Breast epithelium (tissue), 4 donors: ENCODE data around the gene DHX40. TPM values are rescaled to one million over a fixed set of nuclear protein-coding genes. Genes with fewer than 3 reads are reported as not detected.

Source experiments
- DNase-seq, 2 donors: peaks; one replicate each; pipeline ENCODE4 v3.0.0-alpha.2; 2019; ENCODE audit warnings: low spot score in 2 of 2
- H3K27ac ChIP-seq, 2 donors: fragments of 200-600 bp; sonication (generic) in 1 of 2; one replicate each; pipeline ENCODE4 v1.5.1; 2016 to 2019; ENCODE audit warnings: mild to moderate bottlenecking in 1 of 2
- H3K27me3 ChIP-seq, 2 donors: fragments of 200-600 bp; sonication (generic) in 1 of 2; one replicate each; pipeline versions ENCODE4 v1.5.1 to v1.6.0; 2017 to 2019; ENCODE audit warnings: control low read depth in 1 of 2, mild to moderate bottlenecking in 1 of 2
- H3K36me3 ChIP-seq: fragments of 200-600 bp; one replicate; pipeline ENCODE4 v1.5.1; 2019
- H3K4me1 ChIP-seq, 2 donors: fragments of 200-600 bp; sonication (generic); one replicate each; pipeline ENCODE4 v1.5.1; 2016 to 2019; ENCODE audit warnings: control low read depth in 1 of 2
- H3K4me3 ChIP-seq, 3 donors: fragments of 200-600 bp; sonication (generic); 1 replicate in 2 of 3; 2 replicates in 1 of 3; pipeline ENCODE4 v1.5.1; 2016 to 2019; ENCODE audit warnings: mild to moderate bottlenecking in 3 of 3, moderate library complexity in 2 of 3
- H3K9me3 ChIP-seq, 2 donors: fragments of 200-600 bp; sonication (generic) in 1 of 2; one replicate each; pipeline ENCODE4 v1.5.1; 2016 to 2019; ENCODE audit warnings: control low read depth in 1 of 2
- CTCF ChIP-seq, 3 donors: fragments of 450-650 bp; IDR thresholded peaks; one replicate each; pipeline ENCODE4 v1.5.1; 2016 to 2017; ENCODE audit warnings: antibody characterized with exemption in 3 of 3, mild to moderate bottlenecking in 3 of 3, moderate library complexity in 3 of 3
- POLR2A ChIP-seq: fragments of 450-650 bp; IDR thresholded peaks from one replicate; pipeline ENCODE4 v1.6.1; 2016; ENCODE audit warnings: antibody characterized with exemption, mild to moderate bottlenecking, moderate library complexity
- POLR2AphosphoS5 ChIP-seq, 3 donors: sonication (generic); formaldehyde crosslinking; IDR thresholded peaks; one replicate each; pipeline ENCODE4 v1.6.1; 2017; ENCODE audit warnings: antibody characterized with exemption in 3 of 3
- intact Hi-C: fragments of 100-400 bp; cut with DNase I; formaldehyde crosslinking; loops from one replicate; pipeline ENCODE4 v1.15.1; 2023; ENCODE audit warnings: low total_unique reads
- total RNA-seq, 3 donors: library from RNA; depleted of rRNA; stranded (reverse); fragments of >200 nt; gene quantifications; one replicate each; pipeline ENCODE4 v1.1.0, GENCODE V29; 2016

DHX40 gene
- total RNA-seq, 3 donors from 2014 or later: 48.5 to 60.9 (median 56.3) TPM

- Histone ChIP-seq H3K27ac (peak overlapping the region in 1 of 2 donors; percentile 18), H3K4me1 (peaks cover 0 to 19% of the 10 kb centered on the region in 2 donors), H3K36me3 (no peaks in the 10 kb centered on the region), H3K4me3 (peak overlapping the region in 1 of 3 donors; percentile 76), H3K9me3 (no peaks in the 10 kb centered on the region), H3K27me3 (no peaks in the 10 kb centered on the region)
- intact Hi-C loops: no loop called here
- no peak for TF ChIP-seq POLR2AphosphoS5 (IDR thresholded peaks at IDR 0.05)
- no peak for TF ChIP-seq CTCF (IDR thresholded peaks at IDR 0.05)
- no peak for TF ChIP-seq POLR2A
- no peak for DNase-seq
Measured at GRCh38 chr17:59623151-59623550, 57.7 kb downstream of the DHX40 start.

GRCh38 chr17:59626756-59627155 is 61.3 kb downstream of the DHX40 start:
- Histone ChIP-seq H3K27ac (no peak overlapping the region), H3K4me3 (no peak overlapping the region), H3K36me3 (no peaks in the 10 kb centered on the region), H3K9me3 (no peaks in the 10 kb centered on the region), H3K27me3 (no peaks in the 10 kb centered on the region), H3K4me1 (peaks cover 0 to 12% of the 10 kb centered on the region in 2 donors)
- TF ChIP-seq POLR2A (no peak), CTCF (IDR thresholded peaks at IDR 0.05) (no peak), POLR2AphosphoS5 (IDR thresholded peaks at IDR 0.05) (no peak)
- intact Hi-C loops: no loop called here
- DNase-seq: no peak

GRCh38 chr17:59627274-59627673 is 61.9 kb downstream of the DHX40 start:
- DNase-seq: no peak
- no peak for TF ChIP-seq POLR2A
- no peak for TF ChIP-seq CTCF (IDR thresholded peaks at IDR 0.05)
- TF ChIP-seq POLR2AphosphoS5 (IDR thresholded peaks at IDR 0.05): no peak
- intact Hi-C loops: no loop called here
- Histone ChIP-seq H3K36me3 (no peaks in the 10 kb centered on the region), H3K4me1 (peaks cover 0 to 12% of the 10 kb centered on the region in 2 donors), H3K27ac (no peak overlapping the region), H3K27me3 (no peaks in the 10 kb centered on the region), H3K4me3 (no peak overlapping the region), H3K9me3 (no peaks in the 10 kb centered on the region)

GRCh38 chr17:59627770-59628171 is 62.4 kb downstream of the DHX40 start:
- no peaks in the 10 kb centered on the region for H3K27me3 ChIP-seq
- intact Hi-C loops: no loop called here
- DNase-seq: no peak
- H3K4me3 ChIP-seq: no peak overlapping the region
- H3K36me3 ChIP-seq: no peaks in the 10 kb centered on the region
- peaks cover 0 to 12% of the 10 kb centered on the region in 2 donors for H3K4me1 ChIP-seq
- TF ChIP-seq POLR2AphosphoS5 (IDR thresholded peaks at IDR 0.05) (no peak), CTCF (IDR thresholded peaks at IDR 0.05) (no peak), POLR2A (no peak)
- H3K27ac ChIP-seq: no peak overlapping the region
- no peaks in the 10 kb centered on the region for H3K9me3 ChIP-seq

- Histone ChIP-seq H3K4me3 (no peak overlapping the region), H3K27me3 (no peaks in the 10 kb centered on the region), H3K4me1 (peaks cover 0 to under 1% of the 10 kb centered on the region in 2 donors), H3K27ac (no peak overlapping the region), H3K9me3 (no peaks in the 10 kb centered on the region), H3K36me3 (no peaks in the 10 kb centered on the region)
- DNase-seq: no peak
- intact Hi-C loops: no loop called here
- TF ChIP-seq CTCF (IDR thresholded peaks at IDR 0.05): no peak
Measured at GRCh38 chr17:59629174-59629573, 63.8 kb downstream of the DHX40 start.
